HCT116 (cell line): ENCODE data around the gene TBKBP1. TPM values are rescaled to one million over a fixed set of nuclear protein-coding genes. Genes with fewer than 3 reads are reported as not detected.

Source experiments
- ATAC-seq: fragments of 200-7000 bp; cut with Tn5 transposase; 2 replicates; pipeline ENCODE4 v1.9.1; 2020; ENCODE audit warnings: mild to moderate bottlenecking, moderate library complexity
- BruUV-seq: library from RNA; stranded (reverse); fragments of 400-500 nt; replicated peaks from 2 replicates; lab custom pipeline; 2021; lab: Mats Ljungman, UMichigan
- CTCF ChIA-PET: fragments of 300-600 bp; sonication (Branson Sonifier 250); formaldehyde crosslinking; loops from one replicate; lab custom pipeline; 2021; ENCODE audit warnings: antibody characterized with exemption; lab: Charles Lee
- POLR2A ChIA-PET: fragments of 300-600, 350-600 bp; sonication (Branson Sonifier 250); formaldehyde crosslinking; loops from one replicate; lab custom pipeline; 2021; ENCODE audit warnings: antibody characterized with exemption; lab: Charles Lee
- RAD21 ChIA-PET, 2 experiments: fragments of 300-600 bp; sonication (Branson Sonifier 250); formaldehyde crosslinking; loops; one replicate each; lab custom pipeline; 2023; ENCODE audit warnings: low total read pairs in 2 of 2; ENCODE audit not compliant: uncharacterized antibody in 2 of 2, unreplicated experiment in 2 of 2, low non-redundant PET in 1 of 2; lab: Charles Lee
- DNase-seq: peaks from one replicate; pipeline ENCODE4 v3.0.0-alpha.2; 2010; ENCODE audit warnings: low read depth, low spot score
- H2AFZ ChIP-seq: fragments of 200-600 bp; shearing (Covaris generic), sonication (generic); 2 replicates; pipeline ENCODE4 v1.6.1; 2017; ENCODE audit warnings: low read depth, mixed run types, mixed read lengths, antibody characterized with exemption, low read length; ENCODE audit not compliant: poor library complexity, severe bottlenecking
- H3K27ac ChIP-seq: 2 replicates; pipeline ENCODE4 v1.5.1; 2012; ENCODE audit warnings: low read depth, low read length
- H3K27me3 ChIP-seq: fragments of 200-600 bp; sonication (generic); 2 replicates; pipeline ENCODE4 v1.6.1; 2016; ENCODE audit warnings: mixed run types, low read length, mixed read lengths; ENCODE audit not compliant: insufficient read depth
- H3K36me3 ChIP-seq, 2 experiments: fragments of 200-500 bp in 1 of 2; fragments of 200-600 bp in 1 of 2; sonication (Bioruptor generic) in 1 of 2; sonication (generic) in 1 of 2; 2 replicates each; pipeline versions ENCODE4 v1.5.1 to v1.6.1; 2014 to 2016; ENCODE audit warnings: low read length in 2 of 2, inconsistent platforms in 1 of 2, mixed read lengths in 1 of 2, mixed run types in 1 of 2; ENCODE audit not compliant: insufficient read depth in 2 of 2, control insufficient read depth in 1 of 2
- H3K4me1 ChIP-seq, 2 experiments: fragments of 200-600 bp in 1 of 2; sonication (generic) in 1 of 2; 2 replicates each; pipeline versions ENCODE4 v1.5.1 to v1.6.1; 2012 to 2017; ENCODE audit warnings: low read length in 2 of 2, inconsistent platforms in 1 of 2, mild to moderate bottlenecking in 1 of 2, mixed read lengths in 1 of 2, mixed run types in 1 of 2, moderate library complexity in 1 of 2; ENCODE audit not compliant: insufficient read depth in 2 of 2, control insufficient read depth in 1 of 2
- H3K4me2 ChIP-seq: fragments of 200-600 bp; sonication (generic); 2 replicates; pipeline ENCODE4 v1.6.1; 2017; ENCODE audit warnings: mixed run types, low read length, mixed read lengths
- H3K4me3 ChIP-seq, 2 experiments: fragments of 200-600 bp in 1 of 2; sonication (generic) in 1 of 2; replicated peaks in 1 of 2; 2 replicates each; pipeline ENCODE4 v1.5.1; 2011 to 2016; ENCODE audit warnings: low read length in 2 of 2, control low read depth in 1 of 2, low read depth in 1 of 2, mild to moderate bottlenecking in 1 of 2, mixed read lengths in 1 of 2, mixed run types in 1 of 2
- H3K79me2 ChIP-seq: fragments of 200-600 bp; sonication (generic); 2 replicates; pipeline ENCODE4 v1.6.1; 2017; ENCODE audit warnings: mild to moderate bottlenecking, mixed run types, low read length, moderate library complexity, mixed read lengths; ENCODE audit not compliant: insufficient read depth
- H3K9ac ChIP-seq: fragments of 200-600 bp; sonication (generic); 2 replicates; pipeline ENCODE4 v1.6.1; 2016; ENCODE audit warnings: low read length, mixed read lengths
- H3K9me2 ChIP-seq: fragments of 200-600 bp; sonication (generic), shearing (Covaris generic); 2 replicates; pipeline ENCODE4 v1.6.1; 2017; ENCODE audit warnings: mixed run types, mild to moderate bottlenecking, moderate library complexity; ENCODE audit not compliant: insufficient read depth
- H3K9me3 ChIP-seq, 2 experiments: fragments of 200-500 bp in 1 of 2; fragments of 200-600 bp in 1 of 2; sonication (Bioruptor generic) in 1 of 2; sonication (generic) in 1 of 2; 2 replicates each; pipeline ENCODE4 v1.6.1; 2014 to 2017; ENCODE audit warnings: low read length in 2 of 2, mixed read lengths in 2 of 2, inconsistent platforms in 1 of 2, low read depth in 1 of 2, mild to moderate bottlenecking in 1 of 2, mixed run types in 1 of 2, moderate library complexity in 1 of 2; ENCODE audit not compliant: control insufficient read depth in 1 of 2, insufficient read depth in 1 of 2
- H4K20me1 ChIP-seq: fragments of 200-600 bp; sonication (generic), shearing (Covaris generic); 2 replicates; pipeline ENCODE4 v1.6.1; 2017; ENCODE audit warnings: mixed run types, mild to moderate bottlenecking, moderate library complexity; ENCODE audit not compliant: insufficient read depth
- CEBPB ChIP-seq: IDR thresholded peaks from 2 replicates; pipeline ENCODE4 v1.6.1; 2012; ENCODE audit warnings: low read depth
- EGR1 ChIP-seq: IDR thresholded peaks from 2 replicates; pipeline ENCODE4 v1.6.1; 2012; ENCODE audit warnings: low read depth
- ELF1 ChIP-seq: IDR thresholded peaks from 2 replicates; pipeline ENCODE4 v1.6.1; 2012; ENCODE audit warnings: low read depth, borderline replicate concordance
- EZH2 ChIP-seq: fragments of 200-600 bp; sonication (generic); IDR thresholded peaks from 2 replicates; pipeline ENCODE4 v1.6.1; 2017; ENCODE audit warnings: antibody characterized with exemption, mixed run types
- JUND ChIP-seq: IDR thresholded peaks from 2 replicates; pipeline ENCODE4 v1.6.1; 2012
- SIN3A ChIP-seq: IDR thresholded peaks from 2 replicates; pipeline ENCODE4 v1.6.1; 2012; ENCODE audit warnings: low read depth
- SRF ChIP-seq: IDR thresholded peaks from 2 replicates; pipeline ENCODE4 v1.6.1; 2012; ENCODE audit warnings: low read depth
- ZFX ChIP-seq: fragments of 450-650 bp; IDR thresholded peaks from 2 replicates; pipeline ENCODE4 v1.6.1; 2017
- intact Hi-C: fragments of 100-400 bp; cut with micrococcal nuclease; formaldehyde crosslinking; loops from 2 replicates; pipeline ENCODE4 v1.10.0; 2022
- total RNA-seq: library from RNA; stranded (reverse); gene quantifications from one replicate; pipeline ENCODE4 v1.2.1, GENCODE V29; 2021; ENCODE audit not compliant: unreplicated experiment
- TF ChIP-seq, protein P1 (sequence below), 3 experiments: fragments of 200-600 bp in 1 of 3; sonication (generic) in 1 of 3; IDR thresholded peaks in 2 of 3; conservative IDR thresholded peaks in 1 of 3; 2 replicates each; pipeline ENCODE4 v1.5.1; 2012 to 2017; ENCODE audit warnings: low read depth in 2 of 3, low read length in 2 of 3, antibody characterized with exemption in 1 of 3, borderline replicate concordance in 1 of 3, control low read depth in 1 of 3, mild to moderate bottlenecking in 1 of 3, mixed read lengths in 1 of 3, mixed run types in 1 of 3, moderate library complexity in 1 of 3; ENCODE audit not compliant: insufficient read depth in 1 of 3
- TF ChIP-seq, protein P2 (sequence below): IDR thresholded peaks from 2 replicates; pipeline ENCODE4 v1.6.1; 2011; ENCODE audit warnings: mild to moderate bottlenecking, low read length, moderate library complexity; ENCODE audit not compliant: insufficient replicate concordance; ENCODE audit errors: extremely low read depth
- TF ChIP-seq, protein P3 (sequence below): IDR thresholded peaks from 2 replicates; pipeline ENCODE4 v1.6.1; 2012

The TBKBP1 gene
- total RNA-seq, 1 experiment from 2014 or later, result 12.4 TPM

DNA sequence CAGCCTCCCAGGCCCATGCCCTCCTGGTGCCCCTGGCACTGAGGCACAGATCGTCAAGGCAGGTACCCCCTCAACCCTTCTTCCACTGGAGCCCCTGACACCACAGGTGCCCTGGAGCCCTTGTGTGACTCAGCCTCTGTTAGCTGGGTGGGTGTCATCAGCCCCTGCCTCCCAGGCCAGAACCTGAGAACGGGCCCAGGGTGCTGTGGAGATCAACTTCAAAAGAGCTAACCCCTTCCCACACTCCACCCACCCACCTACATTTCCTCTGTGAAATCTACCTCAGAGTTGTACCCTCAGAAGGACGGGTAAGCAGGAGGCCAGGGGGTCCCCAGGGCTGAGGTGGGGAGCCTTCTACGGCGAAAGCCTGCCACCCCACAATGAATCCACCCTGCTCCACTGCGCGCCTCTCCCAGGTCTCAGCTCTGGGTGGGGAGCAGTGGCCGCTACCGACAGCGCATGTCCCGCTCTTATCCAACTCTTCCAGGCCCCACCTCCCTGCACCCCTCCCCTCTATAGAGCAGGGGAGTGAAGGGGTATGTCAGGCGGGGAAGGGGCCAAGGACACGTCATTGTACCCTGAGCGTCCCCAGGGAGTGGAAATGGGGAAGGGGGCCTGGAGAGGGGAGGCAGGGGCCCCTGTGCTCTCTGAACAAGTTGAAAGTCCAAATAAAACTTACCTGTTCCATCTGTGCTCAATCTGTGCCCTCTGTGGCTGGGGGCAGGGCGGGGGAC lies 17.6 kb downstream of the TBKBP1 start:
- Histone ChIP-seq H3K9ac (no peak overlapping the region), H3K4me1 (peaks cover 0 to 4% of the 10 kb centered on the region in 2 experiments; a peak in 2 of 4 replicates), H3K4me3 (no peak overlapping the region), H3K4me2 (no peak overlapping the region), H3K9me3 (no peaks in the 10 kb centered on the region), H3K27ac (no peak overlapping the region), H3K36me3 (no peaks in the 10 kb centered on the region), H3K79me2 (no peaks in the 10 kb centered on the region), H4K20me1 (no peaks in the 10 kb centered on the region), H2AFZ (no peak overlapping the region), H3K27me3 (peaks cover 17% of the 10 kb centered on the region; the same call in 1 of the 2 replicates), H3K9me2 (no peaks in the 10 kb centered on the region)
- ChIA-PET POLR2A (no interaction called here), CTCF (no interaction called here), RAD21 (no interaction called here)
- DNase-seq (no peak), ATAC-seq (no peak)
- TF ChIP-seq, protein P1, sequence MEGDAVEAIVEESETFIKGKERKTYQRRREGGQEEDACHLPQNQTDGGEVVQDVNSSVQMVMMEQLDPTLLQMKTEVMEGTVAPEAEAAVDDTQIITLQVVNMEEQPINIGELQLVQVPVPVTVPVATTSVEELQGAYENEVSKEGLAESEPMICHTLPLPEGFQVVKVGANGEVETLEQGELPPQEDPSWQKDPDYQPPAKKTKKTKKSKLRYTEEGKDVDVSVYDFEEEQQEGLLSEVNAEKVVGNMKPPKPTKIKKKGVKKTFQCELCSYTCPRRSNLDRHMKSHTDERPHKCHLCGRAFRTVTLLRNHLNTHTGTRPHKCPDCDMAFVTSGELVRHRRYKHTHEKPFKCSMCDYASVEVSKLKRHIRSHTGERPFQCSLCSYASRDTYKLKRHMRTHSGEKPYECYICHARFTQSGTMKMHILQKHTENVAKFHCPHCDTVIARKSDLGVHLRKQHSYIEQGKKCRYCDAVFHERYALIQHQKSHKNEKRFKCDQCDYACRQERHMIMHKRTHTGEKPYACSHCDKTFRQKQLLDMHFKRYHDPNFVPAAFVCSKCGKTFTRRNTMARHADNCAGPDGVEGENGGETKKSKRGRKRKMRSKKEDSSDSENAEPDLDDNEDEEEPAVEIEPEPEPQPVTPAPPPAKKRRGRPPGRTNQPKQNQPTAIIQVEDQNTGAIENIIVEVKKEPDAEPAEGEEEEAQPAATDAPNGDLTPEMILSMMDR (IDR thresholded peaks at IDR 0.05 in 2 of 3, conservative IDR thresholded peaks at IDR 0.05 in 1 of 3; ENCODE audit: borderline replicate concordance in 1 of 3, insufficient read depth in 1 of 3, low read depth in 2 of 3, low read length in 2 of 3), result no peak
- TF ChIP-seq ELF1, result no peak
- TF ChIP-seq EZH2, result no peak
- TF ChIP-seq SIN3A, result no peak
- TF ChIP-seq SRF, result no peak
- no peak for TF ChIP-seq ZFX
- no peak for TF ChIP-seq JUND
- TF ChIP-seq CEBPB, result no peak
- no peak for TF ChIP-seq EGR1
- TF ChIP-seq, protein P2, sequence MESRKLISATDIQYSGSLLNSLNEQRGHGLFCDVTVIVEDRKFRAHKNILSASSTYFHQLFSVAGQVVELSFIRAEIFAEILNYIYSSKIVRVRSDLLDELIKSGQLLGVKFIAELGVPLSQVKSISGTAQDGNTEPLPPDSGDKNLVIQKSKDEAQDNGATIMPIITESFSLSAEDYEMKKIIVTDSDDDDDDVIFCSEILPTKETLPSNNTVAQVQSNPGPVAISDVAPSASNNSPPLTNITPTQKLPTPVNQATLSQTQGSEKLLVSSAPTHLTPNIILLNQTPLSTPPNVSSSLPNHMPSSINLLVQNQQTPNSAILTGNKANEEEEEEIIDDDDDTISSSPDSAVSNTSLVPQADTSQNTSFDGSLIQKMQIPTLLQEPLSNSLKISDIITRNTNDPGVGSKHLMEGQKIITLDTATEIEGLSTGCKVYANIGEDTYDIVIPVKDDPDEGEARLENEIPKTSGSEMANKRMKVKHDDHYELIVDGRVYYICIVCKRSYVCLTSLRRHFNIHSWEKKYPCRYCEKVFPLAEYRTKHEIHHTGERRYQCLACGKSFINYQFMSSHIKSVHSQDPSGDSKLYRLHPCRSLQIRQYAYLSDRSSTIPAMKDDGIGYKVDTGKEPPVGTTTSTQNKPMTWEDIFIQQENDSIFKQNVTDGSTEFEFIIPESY, result no peak
- TF ChIP-seq, protein P3, sequence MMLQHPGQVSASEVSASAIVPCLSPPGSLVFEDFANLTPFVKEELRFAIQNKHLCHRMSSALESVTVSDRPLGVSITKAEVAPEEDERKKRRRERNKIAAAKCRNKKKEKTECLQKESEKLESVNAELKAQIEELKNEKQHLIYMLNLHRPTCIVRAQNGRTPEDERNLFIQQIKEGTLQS, result no peak
- intact Hi-C loops, result no loop called here
- no TSS peak for BruUV-seq
